GM18499 (cell line): Measurements from ENCODE around the gene ATR.
A peak's percentile ranks its signal among the peaks of the same experiment; 100 is the strongest.
"Not testable (repeated sequence)": the region's sequence is repeated elsewhere in the genome, so short reads cannot be mapped to it uniquely, and the experiment has no call there.

ENCODE experiments used
- ATAC-seq: cut with Tn5 transposase; IDR thresholded peaks from one replicate; pipeline ENCODE4 v1.9.1; 2021; ENCODE audit warnings: moderate number of reproducible peaks; ENCODE audit not compliant: insufficient read depth, unreplicated experiment

Gene ATR

GRCh38 chr3:142578329-142579223, at the start of gene ATR:
TSS of gene ATR (minus strand) at chr3:142578733. CDS start at chr3:142578704, 29 bp downstream.
- peak; percentile 79 for ATAC-seq

DNA sequence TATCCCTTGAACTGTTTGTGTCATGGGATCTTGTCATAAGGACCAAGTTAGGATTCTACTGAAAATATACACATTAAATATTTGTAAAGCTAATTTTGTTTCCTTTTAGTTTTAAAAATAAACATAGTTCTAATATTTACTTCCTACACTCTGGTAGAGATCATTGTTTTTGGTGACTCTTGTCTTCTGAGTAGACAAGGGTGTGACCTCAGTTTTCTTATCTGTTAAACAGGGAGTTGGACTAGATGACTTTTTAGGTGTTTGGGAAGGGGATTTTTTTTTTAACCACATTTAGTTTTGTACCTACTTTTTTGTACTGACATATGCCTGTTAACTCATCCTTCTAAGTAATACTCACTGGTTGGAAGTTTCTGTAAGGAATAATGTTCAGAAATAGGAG, 48.4 kb upstream of the ATR start:
- ATAC-seq = no peak

- no peak for ATAC-seq
Observed at GRCh38 chr3:142625153-142625440, 46.6 kb upstream of the ATR start.

DNA sequence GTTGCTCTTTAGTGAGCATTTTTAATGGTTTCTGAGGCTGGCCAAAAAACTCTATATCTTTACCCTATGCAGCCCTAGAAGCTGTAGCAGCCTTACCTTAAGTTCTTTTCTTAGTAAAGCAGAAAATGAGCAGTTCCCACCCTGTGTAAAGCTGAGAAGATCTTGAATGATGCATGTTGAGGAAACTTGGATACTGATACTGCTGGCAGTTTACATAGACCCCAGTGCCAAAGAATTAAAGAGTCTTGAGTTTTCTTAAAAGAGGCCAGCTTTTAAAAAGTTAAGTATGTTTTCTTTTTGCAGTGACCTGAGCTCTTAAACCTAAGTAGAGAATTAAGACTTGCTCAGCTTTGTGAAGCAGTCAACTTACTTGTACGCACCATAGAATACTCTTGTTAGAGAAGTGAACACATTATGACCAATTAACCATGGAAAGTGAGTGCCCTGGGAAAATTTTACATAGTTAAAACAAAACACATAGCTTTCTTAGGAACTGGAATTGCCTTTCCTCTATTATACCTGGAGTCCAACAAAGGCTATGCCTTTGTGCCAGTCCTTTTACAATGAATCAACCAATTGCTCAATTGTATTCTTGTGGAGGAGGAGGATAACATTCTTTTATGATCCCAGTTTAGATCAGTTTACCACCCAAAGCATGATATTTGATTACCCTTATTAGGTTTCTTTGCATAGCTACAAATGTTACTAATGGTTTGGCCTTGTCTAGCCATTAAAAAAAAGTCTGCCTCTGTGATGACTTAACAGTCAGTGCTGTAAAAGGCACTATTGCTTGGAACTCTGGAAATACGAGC, 46.0 kb upstream of the ATR start:
- ATAC-seq = no peak

GRCh38 chr3:142623194-142623593, 44.7 kb upstream of the ATR start:
- ATAC-seq = no peak

- no peak for ATAC-seq
Observed at GRCh38 chr3:142622405-142622804, 43.9 kb upstream of the ATR start.

DNA sequence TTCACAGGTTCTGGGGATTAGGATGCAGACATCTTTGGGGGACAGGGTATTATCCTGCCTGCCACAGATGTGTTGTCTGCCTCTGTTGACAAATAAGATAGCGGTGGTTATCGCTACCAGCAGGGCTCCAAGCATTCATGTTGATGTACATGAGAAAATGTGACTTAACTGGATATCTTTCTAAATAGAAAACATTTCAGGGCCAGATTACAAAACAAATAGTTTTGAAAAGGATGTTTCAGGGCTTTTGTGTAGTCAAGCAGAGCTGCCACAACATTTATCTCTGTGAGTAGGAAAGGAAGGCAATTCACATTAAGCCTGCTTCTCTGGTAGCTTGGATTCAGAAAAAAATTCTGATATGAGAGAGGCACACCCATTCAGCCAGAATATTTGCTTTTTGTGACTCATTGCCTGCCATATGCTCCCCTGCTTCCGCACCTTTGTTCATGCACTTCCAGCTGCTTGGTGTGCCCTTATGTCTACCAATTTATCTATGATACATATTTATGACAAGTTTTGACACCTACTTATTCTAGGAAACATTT, 40.5 kb upstream of the ATR start:
- no peak for ATAC-seq

GRCh38 chr3:142615171-142615570, 36.6 kb upstream of the ATR start:
- ATAC-seq = no peak

DNA sequence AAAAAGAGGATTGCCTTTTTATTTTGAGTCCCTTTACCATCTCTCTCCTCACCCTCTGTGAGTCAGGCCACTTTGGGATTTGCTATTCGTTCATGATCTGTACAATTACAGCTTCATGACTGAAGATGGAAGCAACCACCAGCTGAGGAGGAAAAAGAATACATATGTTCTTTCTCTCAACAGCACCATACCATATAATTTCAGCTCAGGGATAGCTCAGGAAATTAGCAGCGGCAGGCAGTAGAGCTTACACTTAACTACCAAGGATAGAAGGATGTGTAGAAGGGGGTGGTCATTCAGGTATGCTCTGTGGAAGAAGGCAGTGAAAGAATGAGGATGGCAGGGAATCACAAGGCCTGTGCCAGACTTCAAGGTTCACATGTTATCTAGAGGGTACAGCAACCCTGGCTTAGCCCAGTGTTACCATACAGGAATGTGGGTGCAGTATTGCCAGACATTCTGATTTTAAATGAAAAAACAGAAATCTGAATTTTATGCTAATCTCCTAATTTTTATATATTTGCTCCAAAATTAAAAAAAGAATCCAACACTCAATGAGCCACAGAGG, 35.6 kb upstream of the ATR start:
- ATAC-seq = no peak

- no peak for ATAC-seq
Observed at GRCh38 chr3:142613491-142613890, 35.0 kb upstream of the ATR start.

- no peak for ATAC-seq
Observed at GRCh38 chr3:142611206-142611605, 32.7 kb upstream of the ATR start.

DNA sequence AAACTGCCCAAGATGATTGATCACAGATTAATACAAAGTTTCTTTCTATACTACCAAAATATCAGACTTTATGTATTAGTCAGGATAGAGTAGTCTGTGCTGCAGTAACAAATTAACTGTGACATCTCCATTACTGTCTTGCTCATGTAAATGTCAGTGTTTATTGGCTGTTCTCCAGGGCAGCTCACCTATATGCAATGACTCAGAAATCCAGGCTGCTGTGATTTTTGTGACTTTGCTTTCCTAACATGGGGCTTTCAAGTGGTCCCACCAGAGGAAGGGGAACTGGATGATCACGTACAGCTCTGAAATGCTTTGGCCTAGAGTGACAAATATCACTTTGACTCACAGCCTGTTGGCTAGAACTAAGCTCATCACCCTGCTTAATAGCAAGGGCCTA, 30.6 kb upstream of the ATR start:
- no peak for ATAC-seq

GRCh38 chr3:142608631-142609030, 30.1 kb upstream of the ATR start:
- no peak for ATAC-seq

DNA sequence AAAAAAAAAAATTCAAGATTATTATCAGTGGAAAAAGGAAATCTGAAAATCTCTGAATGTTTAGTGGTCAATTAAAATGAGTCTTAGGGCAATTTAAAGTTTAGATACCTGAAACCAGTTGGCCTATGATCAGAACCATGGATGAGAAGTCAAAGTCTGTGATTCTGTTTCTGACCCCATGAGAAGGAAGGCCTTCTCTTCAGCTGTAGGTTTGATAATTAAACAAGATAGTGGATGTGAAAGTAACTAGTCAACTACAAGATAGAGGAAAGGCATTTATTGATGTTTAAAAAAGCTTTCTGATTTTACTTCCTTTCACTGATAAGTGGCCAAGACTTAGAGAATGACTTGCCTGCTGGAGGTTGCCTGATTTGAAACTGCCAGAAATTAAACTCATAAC, 26.4 kb upstream of the ATR start:
- no peak for ATAC-seq

- not testable (repeated sequence) for ATAC-seq
Observed at GRCh38 chr3:142603386-142603705, 24.8 kb upstream of the ATR start.

- no peak for ATAC-seq
Observed at GRCh38 chr3:142602619-142603385, 24.3 kb upstream of the ATR start.

GRCh38 chr3:142601713-142602112, 23.2 kb upstream of the ATR start:
- ATAC-seq = no peak

GRCh38 chr3:142597906-142598305, 19.4 kb upstream of the ATR start:
- no peak for ATAC-seq

DNA sequence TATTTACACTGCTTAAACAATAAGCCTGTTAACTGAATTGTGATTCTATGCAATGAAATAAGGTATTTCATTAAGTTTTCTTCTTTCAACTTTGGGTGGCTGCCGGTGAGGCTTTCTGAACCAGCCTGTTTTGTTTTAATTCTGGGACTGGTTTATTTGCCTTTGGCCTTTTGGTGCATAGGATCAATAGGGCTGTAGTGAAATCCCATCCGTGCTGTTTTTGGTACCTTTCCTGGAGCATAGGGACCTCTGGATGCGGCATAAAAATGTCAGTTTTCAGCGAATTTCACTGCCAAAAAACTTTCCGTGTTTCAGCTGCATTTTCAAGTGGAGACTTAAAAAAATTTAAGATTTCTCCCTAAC, 18.2 kb upstream of the ATR start:
- no peak for ATAC-seq

- peak; percentile 88 for ATAC-seq
Observed at GRCh38 chr3:142595951-142596725, 17.6 kb upstream of the ATR start, which contains the start of gene PLS1. TSS of gene PLS1 (plus strand) at chr3:142596393. CDS start at chr3:142664238, 67,845 bp downstream.
